ENCODE results near the gene SEPTIN12. TPM values are rescaled to one million over a fixed set of nuclear protein-coding genes. Genes with fewer than 3 reads are reported as not detected.

SEPTIN12 gene
- total and polyA plus RNA-seq, 4 donors: not detected

GRCh38 chr16:4800290-4801041, 12.3 kb upstream of the SEPTIN12 start:
- 69% methylated on average over 17 of the region's 17 CpGs for WGBS
- H3K27me3 ChIP-seq (ENCODE audit: control insufficient read depth in 4 of 4, insufficient read depth in 4 of 4, low read length in 3 of 4): no peaks in the 10 kb centered on the region
- H3K4me1 ChIP-seq (ENCODE audit: control insufficient read depth in 4 of 4, insufficient read depth in 4 of 4, low read length in 3 of 4): peaks cover 0 to 37% (median 11%) of the 10 kb centered on the region in 4 donors
- H3K36me3 ChIP-seq (ENCODE audit: control insufficient read depth in 4 of 4, insufficient read depth in 3 of 4, low read depth in 1 of 4, low read length in 3 of 4): peaks cover 2 to 26% (median 10%) of the 10 kb centered on the region in 4 donors
- no peak overlapping the region for H3K9ac ChIP-seq (ENCODE audit: low read depth in 1 of 2, low read length in 2 of 2)
- H3K9me3 ChIP-seq (ENCODE audit: control insufficient read depth in 4 of 4, low read length in 3 of 4): no peaks in the 10 kb centered on the region
- DNase-seq (ENCODE audit: low spot score): peak; percentile 64
- no peak overlapping the region for H3K27ac ChIP-seq (ENCODE audit: low read depth in 1 of 2, low read length in 2 of 2)
- TF ChIP-seq HNF4G (IDR thresholded peaks at IDR 0.05): no peak
- TF ChIP-seq NR2F2 (IDR thresholded peaks at IDR 0.05): peak; percentile 25
- TF ChIP-seq RAD21 (IDR thresholded peaks at IDR 0.05): no peak
- TF ChIP-seq FOXA2 (IDR thresholded peaks at IDR 0.05): no peak
- TF ChIP-seq HNF4A (conservative IDR thresholded peaks at IDR 0.05): no peak
- no peak for TF ChIP-seq ATF3 (IDR thresholded peaks at IDR 0.05)
- H3K4me3 ChIP-seq (ENCODE audit: low read depth in 1 of 3, low read length in 3 of 3): no peak overlapping the region

- 94% methylated on average over 19 of the region's 19 CpGs for WGBS
- H3K36me3 ChIP-seq (ENCODE audit: control insufficient read depth in 4 of 4, insufficient read depth in 3 of 4, low read depth in 1 of 4, low read length in 3 of 4): peaks cover 0 to 20% (median 7%) of the 10 kb centered on the region in 4 donors
- H3K4me3 ChIP-seq (ENCODE audit: low read depth in 1 of 3, low read length in 3 of 3): no peak overlapping the region
- H3K9ac ChIP-seq (ENCODE audit: low read depth in 1 of 2, low read length in 2 of 2): no peak overlapping the region
- H3K4me1 ChIP-seq (ENCODE audit: control insufficient read depth in 4 of 4, insufficient read depth in 4 of 4, low read length in 3 of 4): peaks cover 0 to 27% (median 11%) of the 10 kb centered on the region in 4 donors
- no peak for DNase-seq (ENCODE audit: low spot score)
- H3K9me3 ChIP-seq (ENCODE audit: control insufficient read depth in 4 of 4, low read length in 3 of 4): no peaks in the 10 kb centered on the region
- no peak overlapping the region for H3K27ac ChIP-seq (ENCODE audit: low read depth in 1 of 2, low read length in 2 of 2)
- H3K27me3 ChIP-seq (ENCODE audit: control insufficient read depth in 4 of 4, insufficient read depth in 4 of 4, low read length in 3 of 4): no peaks in the 10 kb centered on the region
- no peak for TF ChIP-seq FOXA2 (IDR thresholded peaks at IDR 0.05)
- TF ChIP-seq FOXA1 (IDR thresholded peaks at IDR 0.05): no peak
- TF ChIP-seq ZBTB33 (IDR thresholded peaks at IDR 0.05): no peak
- no peak for TF ChIP-seq CTCF (IDR thresholded peaks at IDR 0.05; ENCODE audit: low read depth, low read length, missing input control)
- TF ChIP-seq GABPA (IDR thresholded peaks at IDR 0.05 in 1 of 2, conservative IDR thresholded peaks at IDR 0.05 in 1 of 2): no peak
- no peak for TF ChIP-seq EGR1 (IDR thresholded peaks at IDR 0.05; ENCODE audit: low read depth in 2 of 2)
- TF ChIP-seq NR2F2 (IDR thresholded peaks at IDR 0.05): no peak
Measured at GRCh38 chr16:4799171-4799855, 11.2 kb upstream of the SEPTIN12 start.

GRCh38 chr16:4798456-4798855, 10.3 kb upstream of the SEPTIN12 start:
- Histone ChIP-seq H3K4me1 (ENCODE audit: control insufficient read depth in 4 of 4, insufficient read depth in 4 of 4, low read length in 3 of 4) (peaks cover 0 to 25% (median 11%) of the 10 kb centered on the region in 4 donors), H3K27ac (ENCODE audit: low read depth in 1 of 2, low read length in 2 of 2) (no peak overlapping the region), H3K4me3 (ENCODE audit: low read depth in 1 of 3, low read length in 3 of 3) (no peak overlapping the region), H3K36me3 (ENCODE audit: control insufficient read depth in 4 of 4, insufficient read depth in 3 of 4, low read depth in 1 of 4, low read length in 3 of 4) (peaks cover 0 to 20% (median 7%) of the 10 kb centered on the region in 4 donors), H3K27me3 (ENCODE audit: control insufficient read depth in 4 of 4, insufficient read depth in 4 of 4, low read length in 3 of 4) (no peaks in the 10 kb centered on the region), H3K9me3 (ENCODE audit: control insufficient read depth in 4 of 4, low read length in 3 of 4) (no peaks in the 10 kb centered on the region), H3K9ac (ENCODE audit: low read depth in 1 of 2, low read length in 2 of 2) (no peak overlapping the region)
- 93% methylated on average over 16 of the region's 16 CpGs for WGBS
- no peak for DNase-seq (ENCODE audit: low spot score)
- TF ChIP-seq RAD21 (IDR thresholded peaks at IDR 0.05) (no peak), SP1 (IDR thresholded peaks at IDR 0.05) (no peak), ZBTB33 (IDR thresholded peaks at IDR 0.05) (no peak), EGR1 (IDR thresholded peaks at IDR 0.05; ENCODE audit: low read depth in 2 of 2) (no peak), GABPA (IDR thresholded peaks at IDR 0.05 in 1 of 2, conservative IDR thresholded peaks at IDR 0.05 in 1 of 2) (no peak), HNF4A (conservative IDR thresholded peaks at IDR 0.05) (no peak), HNF4G (IDR thresholded peaks at IDR 0.05) (no peak), TAF1 (conservative IDR thresholded peaks at IDR 0.05) (no peak), MAX (IDR thresholded peaks at IDR 0.05) (no peak), CTCF (IDR thresholded peaks at IDR 0.05; ENCODE audit: low read depth, low read length, missing input control) (no peak), FOXA1 (IDR thresholded peaks at IDR 0.05) (no peak), NR2F2 (IDR thresholded peaks at IDR 0.05) (no peak), RXRA (IDR thresholded peaks at IDR 0.05) (no peak), FOXA2 (IDR thresholded peaks at IDR 0.05) (no peak), YY1 (IDR thresholded peaks at IDR 0.05) (no peak)
